ENCODE data around the gene CYB5R3. TPM values are rescaled to one million over a fixed set of nuclear protein-coding genes. Genes with fewer than 3 reads are reported as not detected.

The CYB5R3 gene
- polyA plus RNA-seq, 1 donor (not counting 4 experiments of a cell fraction or from before 2014, with no cell fraction given): 102 TPM

GRCh38 chr22:42595434-42595833 is 53.8 kb downstream of the CYB5R3 start:
- DNase-seq (ENCODE audit: low read depth, low spot score): no peak
- Histone ChIP-seq H3K9ac (ENCODE audit: control insufficient read depth, extremely low read depth, insufficient read depth, low read length) (no peak overlapping the region), H3K79me2 (ENCODE audit: control insufficient read depth, insufficient read depth, low read length) (peaks cover 10% of the 10 kb centered on the region), H3K27me3 (ENCODE audit: control insufficient read depth, extremely low read depth, insufficient read depth, low read length) (no peaks in the 10 kb centered on the region), H3K4me3 (ENCODE audit: control insufficient read depth in 2 of 3, extremely low read depth in 1 of 3, insufficient read depth in 2 of 3, low read depth in 1 of 3, low read length in 3 of 3) (no peak overlapping the region), H3K27ac (ENCODE audit: control insufficient read depth, insufficient read depth, low read length) (no peak overlapping the region), H2AFZ (ENCODE audit: control insufficient read depth, low read length) (no peak overlapping the region), H3K9me3 (ENCODE audit: control insufficient read depth, low read depth, low read length) (no peaks in the 10 kb centered on the region), H3K4me2 (ENCODE audit: control insufficient read depth, extremely low read depth, insufficient read depth, low read depth, low read length) (no peak overlapping the region), H4K20me1 (ENCODE audit: control insufficient read depth, extremely low read depth, insufficient read depth, low read length) (peaks cover 5% of the 10 kb centered on the region), H3K4me1 (ENCODE audit: control insufficient read depth, extremely low read depth, insufficient read depth, low read length) (no peaks in the 10 kb centered on the region), H3K9me1 (ENCODE audit: control insufficient read depth, extremely low read depth, insufficient read depth, low read length) (no peaks in the 10 kb centered on the region), H3K36me3 (ENCODE audit: control insufficient read depth in 2 of 2, extremely low read depth in 1 of 2, insufficient read depth in 2 of 2, low read length in 2 of 2) (peaks cover 44 to 52% of the 10 kb centered on the region in 2 experiments)
- dilution Hi-C loops (cut with MboI; ENCODE audit: extremely low pct_ligation_motif_present, low sequenced_read_pairs): no loop called here
- TF ChIP-seq EZH2 (IDR thresholded peaks at IDR 0.05; ENCODE audit: low read length) (no peak), CTCF (optimal IDR thresholded peaks at IDR 0.05 in 1 of 3, IDR thresholded peaks at IDR 0.05 in 1 of 3, conservative IDR thresholded peaks at IDR 0.05 in 1 of 3; ENCODE audit: extremely low read depth in 1 of 3, insufficient read depth in 2 of 3, low read length in 3 of 3) (no peak)
- FAIRE-seq: no peak

- FAIRE-seq: no peak
- Histone ChIP-seq H3K9ac (ENCODE audit: control insufficient read depth, extremely low read depth, insufficient read depth, low read length) (no peak overlapping the region), H3K27ac (ENCODE audit: control insufficient read depth, insufficient read depth, low read length) (no peak overlapping the region), H3K4me2 (ENCODE audit: control insufficient read depth, extremely low read depth, insufficient read depth, low read depth, low read length) (no peak overlapping the region), H3K36me3 (ENCODE audit: control insufficient read depth in 2 of 2, extremely low read depth in 1 of 2, insufficient read depth in 2 of 2, low read length in 2 of 2) (peaks cover 39% of the 10 kb centered on the region in 2 experiments), H4K20me1 (ENCODE audit: control insufficient read depth, extremely low read depth, insufficient read depth, low read length) (peaks cover 3% of the 10 kb centered on the region), H3K4me3 (ENCODE audit: control insufficient read depth in 2 of 3, extremely low read depth in 1 of 3, insufficient read depth in 2 of 3, low read depth in 1 of 3, low read length in 3 of 3) (no peak overlapping the region), H3K79me2 (ENCODE audit: control insufficient read depth, insufficient read depth, low read length) (no peaks in the 10 kb centered on the region), H3K9me1 (ENCODE audit: control insufficient read depth, extremely low read depth, insufficient read depth, low read length) (no peaks in the 10 kb centered on the region), H2AFZ (ENCODE audit: control insufficient read depth, low read length) (no peak overlapping the region), H3K9me3 (ENCODE audit: control insufficient read depth, low read depth, low read length) (no peaks in the 10 kb centered on the region), H3K4me1 (ENCODE audit: control insufficient read depth, extremely low read depth, insufficient read depth, low read length) (no peaks in the 10 kb centered on the region), H3K27me3 (ENCODE audit: control insufficient read depth, extremely low read depth, insufficient read depth, low read length) (no peaks in the 10 kb centered on the region)
- TF ChIP-seq CTCF (optimal IDR thresholded peaks at IDR 0.05 in 1 of 3, IDR thresholded peaks at IDR 0.05 in 1 of 3, conservative IDR thresholded peaks at IDR 0.05 in 1 of 3; ENCODE audit: extremely low read depth in 1 of 3, insufficient read depth in 2 of 3, low read length in 3 of 3) (no peak), EZH2 (IDR thresholded peaks at IDR 0.05; ENCODE audit: low read length) (no peak)
- DNase-seq (ENCODE audit: low read depth, low spot score): no peak
- dilution Hi-C loops (cut with MboI; ENCODE audit: extremely low pct_ligation_motif_present, low sequenced_read_pairs): no loop called here
Observed at GRCh38 chr22:42591987-42592386, 57.2 kb downstream of the CYB5R3 start.

Measured in keratinocyte (primary cell).